ENCODE data around the gene MYO5C.

Gene MYO5C

DNA sequence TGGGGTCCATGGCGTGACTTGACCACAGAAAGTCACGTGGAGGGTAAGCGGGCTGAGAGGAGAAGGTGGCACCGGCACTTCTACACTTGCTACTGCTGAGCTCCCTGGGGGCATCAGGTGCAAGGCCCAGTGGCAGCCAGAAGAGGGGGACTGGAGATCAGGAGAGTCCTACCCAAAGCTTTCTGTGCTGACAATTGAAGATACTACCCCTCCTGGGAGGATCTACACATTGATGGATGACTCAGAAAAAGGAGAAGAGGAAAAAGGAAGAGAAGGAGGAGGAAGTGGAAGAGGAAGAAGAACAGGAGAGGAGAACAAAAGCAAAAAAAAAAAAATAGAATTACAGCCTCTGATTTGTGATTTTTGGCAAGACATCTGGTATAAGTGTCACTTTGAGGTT, 41.2 kb downstream of the MYO5C start:
- in situ Hi-C loops (cut with MboI; ENCODE audit: low pct_unique_long_range_greater_than_20kb, low sequenced_read_pairs, unreplicated experiment) = loop anchor here (10.0 kb wide), 1 partner anchor 480 kb away; no protein-coding TSS in a partner anchor
- TF ChIP-seq, protein P1, sequence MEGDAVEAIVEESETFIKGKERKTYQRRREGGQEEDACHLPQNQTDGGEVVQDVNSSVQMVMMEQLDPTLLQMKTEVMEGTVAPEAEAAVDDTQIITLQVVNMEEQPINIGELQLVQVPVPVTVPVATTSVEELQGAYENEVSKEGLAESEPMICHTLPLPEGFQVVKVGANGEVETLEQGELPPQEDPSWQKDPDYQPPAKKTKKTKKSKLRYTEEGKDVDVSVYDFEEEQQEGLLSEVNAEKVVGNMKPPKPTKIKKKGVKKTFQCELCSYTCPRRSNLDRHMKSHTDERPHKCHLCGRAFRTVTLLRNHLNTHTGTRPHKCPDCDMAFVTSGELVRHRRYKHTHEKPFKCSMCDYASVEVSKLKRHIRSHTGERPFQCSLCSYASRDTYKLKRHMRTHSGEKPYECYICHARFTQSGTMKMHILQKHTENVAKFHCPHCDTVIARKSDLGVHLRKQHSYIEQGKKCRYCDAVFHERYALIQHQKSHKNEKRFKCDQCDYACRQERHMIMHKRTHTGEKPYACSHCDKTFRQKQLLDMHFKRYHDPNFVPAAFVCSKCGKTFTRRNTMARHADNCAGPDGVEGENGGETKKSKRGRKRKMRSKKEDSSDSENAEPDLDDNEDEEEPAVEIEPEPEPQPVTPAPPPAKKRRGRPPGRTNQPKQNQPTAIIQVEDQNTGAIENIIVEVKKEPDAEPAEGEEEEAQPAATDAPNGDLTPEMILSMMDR (IDR thresholded peaks at IDR 0.05; ENCODE audit: extremely low read depth, insufficient read depth, missing control alignments) = peak; percentile 46
- DNase-seq (ENCODE audit: low spot score) = no peak

- in situ Hi-C loops (cut with MboI; ENCODE audit: low pct_unique_long_range_greater_than_20kb, low sequenced_read_pairs, unreplicated experiment) = loop anchor here (10.0 kb wide), 1 partner anchor 482 kb away; no protein-coding TSS in a partner anchor
These were observed 42.8 kb downstream of the MYO5C start for GRCh38 chr15:52252781-52253180.

DNA sequence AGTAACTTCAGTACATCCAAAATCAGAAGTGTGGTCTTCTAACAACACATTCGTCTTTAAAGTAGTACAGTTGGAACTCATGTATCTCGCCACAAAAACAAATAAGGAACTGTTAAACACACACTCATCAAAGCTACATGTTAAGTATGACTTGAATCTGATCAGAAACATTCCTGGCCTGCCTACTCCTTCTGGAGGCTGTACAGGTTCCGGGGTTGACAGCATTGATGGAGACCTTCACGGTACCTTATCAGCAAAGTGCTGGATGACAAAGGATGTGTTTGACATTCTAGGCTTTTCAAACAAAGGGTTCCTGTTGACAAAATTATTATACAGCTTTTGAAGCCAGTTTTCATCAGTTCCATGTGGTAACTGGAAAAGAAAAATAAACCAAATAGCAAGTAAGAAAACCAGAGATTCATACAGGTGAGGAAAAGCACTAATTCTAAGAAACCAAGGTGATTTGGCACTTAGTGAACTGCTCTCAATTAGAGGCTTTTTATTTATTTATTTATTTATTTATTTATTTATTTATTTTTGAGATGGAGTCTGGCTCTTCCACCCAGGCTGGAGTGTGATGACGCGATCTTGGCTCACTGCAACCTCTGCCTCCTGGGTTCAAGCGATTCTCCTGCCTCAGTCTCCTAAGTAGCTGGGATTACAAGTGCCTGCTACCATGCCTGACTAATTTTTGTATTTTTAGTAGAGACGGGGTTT, 44.3 kb downstream of the MYO5C start:
- TF ChIP-seq, protein P1 (IDR thresholded peaks at IDR 0.05; ENCODE audit: extremely low read depth, insufficient read depth, missing control alignments) = no peak
- in situ Hi-C loops (cut with MboI; ENCODE audit: low pct_unique_long_range_greater_than_20kb, low sequenced_read_pairs, unreplicated experiment) = loop anchor here (10.0 kb wide), 1 partner anchor 483 kb away; no protein-coding TSS in a partner anchor
- no peak for DNase-seq (ENCODE audit: low spot score)

More at GRCh38 chr15:52252781-52253180, 42.8 kb downstream of the MYO5C start:
- DNase-seq (ENCODE audit: low spot score) = no peak
- TF ChIP-seq, protein P1 (IDR thresholded peaks at IDR 0.05; ENCODE audit: extremely low read depth, insufficient read depth, missing control alignments) = no peak

DNA sequence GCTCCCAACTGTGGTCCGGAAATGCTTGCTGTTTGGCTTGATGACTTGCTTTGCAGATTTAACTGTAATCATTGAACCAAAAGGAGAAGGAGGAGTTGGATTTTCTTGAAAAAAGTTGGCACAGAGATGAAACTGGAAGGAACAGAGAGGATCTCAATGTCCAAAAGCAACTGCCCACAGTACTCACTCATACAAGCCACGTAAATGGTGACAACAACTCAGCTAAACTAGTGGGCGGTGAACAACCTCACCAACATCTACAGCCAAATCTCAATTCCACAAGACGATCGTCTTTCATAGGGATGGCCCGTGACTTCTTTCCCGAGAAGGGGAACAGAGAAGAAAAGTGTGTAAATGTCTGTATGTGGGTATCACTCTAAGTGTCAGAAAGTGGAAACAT, 48.1 kb downstream of the MYO5C start:
- DNase-seq (ENCODE audit: low spot score) = no peak
- TF ChIP-seq, protein P1 (IDR thresholded peaks at IDR 0.05; ENCODE audit: extremely low read depth, insufficient read depth, missing control alignments) = no peak
- in situ Hi-C loops (cut with MboI; ENCODE audit: low pct_unique_long_range_greater_than_20kb, low sequenced_read_pairs, unreplicated experiment) = no loop called here

DNA sequence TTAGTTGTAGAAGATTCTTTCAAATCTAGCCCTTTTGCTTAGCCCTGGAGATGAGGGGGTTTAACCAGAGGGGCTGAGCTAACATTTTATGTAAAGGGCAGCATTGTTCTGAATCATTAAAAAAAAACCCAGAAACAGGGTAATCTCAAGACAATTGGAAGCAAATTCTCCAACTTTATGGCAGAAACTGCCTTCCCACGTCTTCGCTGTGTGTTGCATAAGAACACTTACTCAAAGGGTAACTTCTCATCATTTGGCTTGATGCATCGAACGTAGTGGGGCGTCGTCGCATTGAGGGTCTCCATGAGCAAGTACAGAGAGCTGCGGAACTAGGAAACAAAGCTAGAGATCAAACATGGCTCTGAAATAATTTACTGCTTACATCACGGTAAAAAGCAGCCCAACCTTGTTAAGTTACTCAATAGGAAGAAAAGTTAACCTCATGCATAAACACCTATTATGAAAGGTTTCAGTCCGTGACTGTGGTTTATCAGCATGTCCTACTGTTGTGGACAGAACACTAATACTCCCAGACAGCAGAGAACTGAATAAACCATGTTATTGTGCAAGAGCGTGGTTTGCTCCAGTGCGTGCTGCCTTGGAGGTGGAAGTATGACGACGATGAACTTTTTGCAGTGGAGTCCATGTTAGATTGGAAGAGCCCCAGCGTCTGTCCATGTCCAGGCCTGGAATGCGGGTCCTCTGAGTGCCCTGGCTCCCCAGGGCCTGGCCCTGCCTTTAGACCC, 48.7 kb downstream of the MYO5C start:
- no peak for DNase-seq (ENCODE audit: low spot score)
- in situ Hi-C loops (cut with MboI; ENCODE audit: low pct_unique_long_range_greater_than_20kb, low sequenced_read_pairs, unreplicated experiment) = no loop called here
- TF ChIP-seq, protein P1 (IDR thresholded peaks at IDR 0.05; ENCODE audit: extremely low read depth, insufficient read depth, missing control alignments) = no peak

- TF ChIP-seq, protein P1 (IDR thresholded peaks at IDR 0.05; ENCODE audit: extremely low read depth, insufficient read depth, missing control alignments) = no peak
- in situ Hi-C loops (cut with MboI; ENCODE audit: low pct_unique_long_range_greater_than_20kb, low sequenced_read_pairs, unreplicated experiment) = no loop called here
- no peak for DNase-seq (ENCODE audit: low spot score)
These were observed 51.7 kb downstream of the MYO5C start for GRCh38 chr15:52243697-52244555.

Measured in GM13977 (cell line).